Esophagus muscularis mucosa (tissue), 4 donors: Measurements from ENCODE around the gene SLC25A33. TPM values are rescaled to one million over a fixed set of nuclear protein-coding genes. Genes with fewer than 3 reads are reported as not detected.
A peak's percentile ranks its signal among the peaks of the same experiment; 100 is the strongest.

Experiments used
- DNase-seq: peaks from one replicate; pipeline ENCODE4 v3.0.0-alpha.2; 2017; ENCODE audit errors: extremely low spot score
- H3K27ac ChIP-seq, 4 donors: fragments of 200-600 bp; sonication (generic); replicated peaks in 1 of 4; 1 replicate in 3 of 4; 2 replicates in 1 of 4; pipeline ENCODE4 v1.5.1; 2016 to 2019; ENCODE audit warnings: mild to moderate bottlenecking in 1 of 4
- H3K27me3 ChIP-seq, 4 donors: fragments of 200-600 bp; sonication (generic); one replicate each; pipeline versions ENCODE4 v1.5.1 to v1.6.0; 2016 to 2019
- H3K36me3 ChIP-seq, 4 donors: fragments of 200-600 bp; sonication (generic); one replicate each; pipeline ENCODE4 v1.5.1; 2016 to 2019
- H3K4me1 ChIP-seq, 4 donors: fragments of 200-600 bp; sonication (generic); one replicate each; pipeline ENCODE4 v1.5.1; 2016 to 2019
- H3K4me3 ChIP-seq, 4 donors: fragments of 200-600 bp; sonication (generic); 1 replicate in 2 of 4; 2 replicates in 2 of 4; pipeline ENCODE4 v1.5.1; 2016 to 2019; ENCODE audit warnings: mild to moderate bottlenecking in 4 of 4, moderate library complexity in 1 of 4
- H3K9me3 ChIP-seq, 4 donors: fragments of 200-600 bp; sonication (generic); 1 replicate in 3 of 4; 2 replicates in 1 of 4; pipeline ENCODE4 v1.5.1; 2016 to 2019
- EP300 ChIP-seq: sonication (generic); formaldehyde crosslinking; IDR thresholded peaks from one replicate; pipeline ENCODE4 v1.6.1; 2017; ENCODE audit warnings: antibody characterized with exemption
- POLR2A ChIP-seq: fragments of 450-650 bp; IDR thresholded peaks from one replicate; pipeline ENCODE4 v1.6.1; 2017; ENCODE audit warnings: antibody characterized with exemption, moderate library complexity, mild to moderate bottlenecking, low read depth
- POLR2AphosphoS5 ChIP-seq, 2 donors: sonication (generic); formaldehyde crosslinking; IDR thresholded peaks; one replicate each; pipeline ENCODE4 v1.6.1; 2017; ENCODE audit warnings: antibody characterized with exemption in 2 of 2
- WGBS: methylation state at CpG from one replicate; pipeline ENCODE4 v1.1.5; 2018; 5-methylcytosine and 5-hydroxymethylcytosine counted together
- intact Hi-C: fragments of 100-400 bp; cut with DNase I; formaldehyde crosslinking; loops from one replicate; pipeline ENCODE4 v1.15.1; 2023
- total RNA-seq, 4 donors: library from RNA; depleted of rRNA; stranded (reverse); fragments of >200 nt; gene quantifications; one replicate each; pipeline versions ENCODE4 v1.1.0 to v1.2.1, GENCODE V29; 2016
- TF ChIP-seq, protein P1 (sequence below), 3 experiments: fragments of 200-600 bp in 2 of 3; fragments of 450-650 bp in 1 of 3; sonication (generic) in 2 of 3; IDR thresholded peaks; one replicate each; pipeline ENCODE4 v1.5.1; 2017 to 2019; ENCODE audit warnings: antibody characterized with exemption in 3 of 3, mild to moderate bottlenecking in 2 of 3, moderate library complexity in 1 of 3

The SLC25A33 gene, protein sequence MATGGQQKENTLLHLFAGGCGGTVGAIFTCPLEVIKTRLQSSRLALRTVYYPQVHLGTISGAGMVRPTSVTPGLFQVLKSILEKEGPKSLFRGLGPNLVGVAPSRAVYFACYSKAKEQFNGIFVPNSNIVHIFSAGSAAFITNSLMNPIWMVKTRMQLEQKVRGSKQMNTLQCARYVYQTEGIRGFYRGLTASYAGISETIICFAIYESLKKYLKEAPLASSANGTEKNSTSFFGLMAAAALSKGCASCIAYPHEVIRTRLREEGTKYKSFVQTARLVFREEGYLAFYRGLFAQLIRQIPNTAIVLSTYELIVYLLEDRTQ
- total RNA-seq: 10 to 100 TPM in 1 of 4 donors, 1 to 10 TPM in 3; 5.1 to 15.6 (median 8.9) TPM

DNA sequence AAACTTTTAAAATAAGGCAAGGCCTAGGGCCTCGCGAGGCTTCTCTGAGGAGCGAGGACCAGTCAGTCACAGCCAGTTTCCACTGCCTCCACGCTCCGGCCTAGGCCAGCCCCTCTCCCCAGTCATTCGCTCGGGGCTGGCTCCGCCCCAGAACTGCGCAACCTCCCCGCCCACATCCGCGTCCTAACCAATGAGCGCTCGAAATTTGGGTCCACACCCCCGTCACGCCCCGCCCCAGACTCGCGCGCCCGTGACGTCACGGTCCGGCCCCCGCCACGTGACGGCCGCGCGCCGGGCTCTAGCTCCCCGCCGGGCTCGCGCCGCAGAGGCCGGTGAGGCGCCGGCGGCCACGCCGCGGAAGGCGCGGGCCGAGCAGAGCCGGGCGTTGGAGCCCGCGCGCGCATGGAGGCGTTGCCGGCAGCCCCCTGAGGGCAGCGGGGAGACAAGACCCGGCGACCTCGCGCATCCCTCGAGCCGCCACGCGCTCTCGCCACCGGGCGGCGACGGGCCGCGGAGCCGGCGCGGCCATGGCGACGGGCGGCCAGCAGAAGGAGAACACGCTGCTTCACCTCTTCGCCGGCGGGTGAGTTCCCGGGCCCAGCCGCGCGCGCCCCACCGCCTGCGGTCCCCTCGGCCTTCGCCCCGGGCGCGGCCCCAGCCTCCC, at the start of gene SLC25A33:
SLC25A33 (plus strand) TSS at position 301 of the 664 bp plus-strand sequence; CDS start at position 528, 227 bp downstream.
- H3K27me3 ChIP-seq: no peaks in the 10 kb centered on the region
- 0% methylated on average over 12 of the region's 92 CpGs for WGBS
- no peaks in the 10 kb centered on the region for H3K36me3 ChIP-seq
- peak; percentile 99 for DNase-seq
- H3K4me1 ChIP-seq: peaks cover 15 to 41% (median 38%) of the 10 kb centered on the region in 4 donors
- intact Hi-C loops: no loop called here
- TF ChIP-seq POLR2A (no peak), POLR2AphosphoS5 (IDR thresholded peaks at IDR 0.05) (peak; percentile 76 to 81)
- peak within 1 kb of the TSS; percentile 80 to 94 (median 91) for H3K4me3 ChIP-seq
- no peaks in the 10 kb centered on the region for H3K9me3 ChIP-seq
- H3K27ac ChIP-seq: peak within 1 kb of the TSS; percentile 96 to 99 (median 98)

DNA sequence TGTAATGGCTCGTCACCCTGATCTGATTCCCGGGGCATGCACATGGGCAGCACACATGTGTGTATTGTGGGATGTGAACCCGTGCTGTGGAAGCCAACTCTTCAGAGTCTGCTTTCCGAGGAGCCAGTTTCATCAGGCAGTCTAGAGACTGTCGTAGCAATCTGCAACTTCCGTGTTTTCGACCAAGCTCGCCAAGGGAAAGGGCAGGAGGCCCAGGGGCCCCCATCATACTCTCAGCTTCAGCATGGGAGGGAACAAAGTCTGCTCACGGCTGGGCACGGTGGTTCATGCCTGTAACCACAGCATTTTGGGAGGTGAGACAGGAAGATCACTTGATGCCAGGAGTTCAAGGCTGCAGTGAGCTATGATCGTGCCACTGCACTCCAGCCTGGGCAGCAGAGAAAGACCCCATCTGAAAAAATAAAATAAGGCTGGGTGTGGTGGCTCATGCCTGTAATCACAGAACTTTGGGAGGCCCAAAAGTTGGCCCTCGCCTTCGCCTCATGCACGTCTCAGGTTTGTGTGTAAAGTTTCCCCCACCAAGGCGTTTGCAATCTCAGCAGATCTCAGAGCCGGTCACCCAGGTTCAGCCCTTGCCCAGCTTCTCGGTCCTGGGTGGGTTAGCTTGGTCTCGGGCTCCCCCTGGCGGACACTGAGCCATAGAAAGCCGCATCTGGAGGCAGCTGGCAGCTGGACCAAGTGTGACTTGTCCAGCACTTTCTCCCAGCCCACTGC, 48.5 kb upstream of the SLC25A33 start:
- intact Hi-C loops: loop anchor here (1.0 kb wide), 2 partner anchors 202 to 223 kb away; no protein-coding TSS in a partner anchor

DNA sequence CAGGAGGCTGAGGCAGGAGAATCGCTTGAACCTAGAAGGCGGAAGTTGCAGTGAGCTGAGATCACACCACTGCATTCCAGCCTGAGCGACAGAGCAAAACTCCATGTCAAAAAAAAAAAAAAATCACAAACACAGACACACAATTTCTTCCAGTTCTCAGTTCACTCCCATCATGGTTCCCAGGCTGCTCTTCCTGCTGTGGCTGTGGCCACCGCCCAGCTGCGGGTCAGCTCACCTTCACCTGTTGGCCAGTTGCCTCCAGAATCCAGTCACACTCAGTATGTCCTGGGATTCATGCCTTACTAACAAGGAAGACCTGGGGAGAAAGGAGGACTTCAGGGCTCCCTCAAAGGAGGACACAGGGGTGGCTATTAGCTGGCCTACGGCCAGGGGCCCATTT, 45.9 kb upstream of the SLC25A33 start:
- DNase-seq: no peak
- H3K36me3 ChIP-seq: no peaks in the 10 kb centered on the region
- H3K4me1 ChIP-seq: peaks cover 6 to 14% (median 9%) of the 10 kb centered on the region in 4 donors
- 95% methylated on average over 6 of the region's 6 CpGs for WGBS
- no peak overlapping the region for H3K4me3 ChIP-seq
- TF ChIP-seq, protein P1, sequence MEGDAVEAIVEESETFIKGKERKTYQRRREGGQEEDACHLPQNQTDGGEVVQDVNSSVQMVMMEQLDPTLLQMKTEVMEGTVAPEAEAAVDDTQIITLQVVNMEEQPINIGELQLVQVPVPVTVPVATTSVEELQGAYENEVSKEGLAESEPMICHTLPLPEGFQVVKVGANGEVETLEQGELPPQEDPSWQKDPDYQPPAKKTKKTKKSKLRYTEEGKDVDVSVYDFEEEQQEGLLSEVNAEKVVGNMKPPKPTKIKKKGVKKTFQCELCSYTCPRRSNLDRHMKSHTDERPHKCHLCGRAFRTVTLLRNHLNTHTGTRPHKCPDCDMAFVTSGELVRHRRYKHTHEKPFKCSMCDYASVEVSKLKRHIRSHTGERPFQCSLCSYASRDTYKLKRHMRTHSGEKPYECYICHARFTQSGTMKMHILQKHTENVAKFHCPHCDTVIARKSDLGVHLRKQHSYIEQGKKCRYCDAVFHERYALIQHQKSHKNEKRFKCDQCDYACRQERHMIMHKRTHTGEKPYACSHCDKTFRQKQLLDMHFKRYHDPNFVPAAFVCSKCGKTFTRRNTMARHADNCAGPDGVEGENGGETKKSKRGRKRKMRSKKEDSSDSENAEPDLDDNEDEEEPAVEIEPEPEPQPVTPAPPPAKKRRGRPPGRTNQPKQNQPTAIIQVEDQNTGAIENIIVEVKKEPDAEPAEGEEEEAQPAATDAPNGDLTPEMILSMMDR (IDR thresholded peaks at IDR 0.05): no peak
- TF ChIP-seq POLR2AphosphoS5 (IDR thresholded peaks at IDR 0.05): no peak
- no peak for TF ChIP-seq POLR2A
- TF ChIP-seq EP300: no peak
- H3K27me3 ChIP-seq: no peaks in the 10 kb centered on the region
- intact Hi-C loops: no loop called here
- H3K9me3 ChIP-seq: no peaks in the 10 kb centered on the region
- no peak overlapping the region for H3K27ac ChIP-seq

More for the DNA sequence above, 48.5 kb upstream of the SLC25A33 start:
- H3K9me3 ChIP-seq: no peaks in the 10 kb centered on the region
- H3K4me3 ChIP-seq: no peak overlapping the region
- H3K36me3 ChIP-seq: no peaks in the 10 kb centered on the region
- WGBS: 52% methylated on average over 11 of the region's 20 CpGs
- no peaks in the 10 kb centered on the region for H3K27me3 ChIP-seq
- H3K27ac ChIP-seq: no peak overlapping the region
- peak; percentile 97 for DNase-seq
- TF ChIP-seq, protein P1 (IDR thresholded peaks at IDR 0.05): peak; percentile 85 to 92 (median 90)
- TF ChIP-seq EP300 (no peak), POLR2AphosphoS5 (IDR thresholded peaks at IDR 0.05) (peak; percentile 30 to 63), POLR2A (no peak)
- H3K4me1 ChIP-seq: peaks cover 6 to 14% (median 9%) of the 10 kb centered on the region in 4 donors

DNA sequence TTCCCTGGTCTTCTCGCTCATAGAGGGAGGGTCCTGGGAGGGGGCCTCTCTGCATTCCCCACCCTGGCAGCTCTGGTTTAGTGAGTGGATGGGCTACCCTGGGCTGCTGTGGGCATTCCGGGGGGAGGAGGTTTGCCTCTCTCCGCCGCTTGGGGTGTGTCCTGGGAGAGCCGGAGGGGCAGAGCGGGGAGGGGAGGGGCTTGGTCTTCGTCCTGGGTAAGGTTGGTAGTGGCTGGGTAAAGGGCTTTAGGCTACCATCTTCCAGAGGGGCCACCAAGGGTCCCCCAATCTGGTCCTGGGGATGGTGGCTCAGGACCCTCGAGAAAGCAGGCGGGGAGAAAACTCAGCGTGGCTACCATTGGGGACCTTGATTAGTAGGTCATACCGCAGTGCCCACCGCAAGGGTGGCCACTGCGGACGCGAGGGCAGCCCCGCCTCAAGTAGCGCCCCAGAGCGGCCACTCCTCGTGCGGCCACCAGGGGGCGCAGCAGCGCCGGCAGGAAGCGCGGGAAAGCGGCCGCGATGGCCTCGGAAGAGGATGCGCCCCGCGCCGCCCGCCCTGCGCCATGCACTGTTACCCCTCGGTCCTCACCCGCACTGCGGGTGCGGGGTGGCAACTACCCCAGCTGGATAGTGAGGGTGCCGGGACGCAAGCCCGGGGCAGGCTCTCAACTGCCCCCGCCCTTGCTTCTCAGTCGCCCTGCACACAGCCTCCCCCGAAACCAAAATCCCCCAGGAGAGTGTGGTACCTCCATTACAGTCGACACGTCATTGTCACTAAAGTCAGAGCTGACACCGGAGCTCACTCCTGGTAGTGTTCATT, 44.1 kb upstream of the SLC25A33 start:
- WGBS: 12% methylated on average over 10 of the region's 48 CpGs
- Histone ChIP-seq H3K36me3 (no peaks in the 10 kb centered on the region), H3K9me3 (no peaks in the 10 kb centered on the region), H3K27me3 (no peaks in the 10 kb centered on the region), H3K4me1 (peaks cover 6 to 14% (median 9%) of the 10 kb centered on the region in 4 donors), H3K27ac (no peak overlapping the region), H3K4me3 (peak overlapping the region; percentile 40 to 55 (median 44))
- DNase-seq: no peak
- intact Hi-C loops: loop anchor here (1.0 kb wide), 1 partner anchor 79 kb away; no protein-coding TSS in a partner anchor
- TF ChIP-seq EP300 (no peak), POLR2A (no peak), POLR2AphosphoS5 (IDR thresholded peaks at IDR 0.05) (peak in 1 of 2 donors; percentile 23)
- TF ChIP-seq, protein P1 (IDR thresholded peaks at IDR 0.05): peak; percentile 95 to 99 (median 99)
